GM11168 (cell line): ENCODE data around the gene ARFGAP3.

Source experiments
- in situ Hi-C: fragments of 300-500 bp; cut with MboI; formaldehyde crosslinking; loops from one replicate; pipeline ENCODE4 v1.12.0; 2022; ENCODE audit warnings: low sequenced_read_pairs; ENCODE audit not compliant: unreplicated experiment

The ARFGAP3 gene

GRCh38 chr22:42884616-42885375 lies 27.7 kb upstream of the ARFGAP3 start:
- in situ Hi-C loops, result loop anchor here (10.0 kb wide), 1 partner anchor 150 kb away; no protein-coding TSS in a partner anchor

GRCh38 chr22:42883970-42884369 lies 26.9 kb upstream of the ARFGAP3 start:
- in situ Hi-C loops, result loop anchor here (10.0 kb wide), 1 partner anchor 151 kb away; no protein-coding TSS in a partner anchor

- in situ Hi-C loops, result loop anchor here (10.0 kb wide), 1 partner anchor 152 kb away; no protein-coding TSS in a partner anchor
These were observed 26.0 kb upstream of the ARFGAP3 start for GRCh38 chr22:42883121-42883520.

GRCh38 chr22:42881982-42882656 lies 25.0 kb upstream of the ARFGAP3 start:
- in situ Hi-C loops, result loop anchor here (10.0 kb wide), 1 partner anchor 153 kb away; no protein-coding TSS in a partner anchor

GRCh38 chr22:42881298-42881697 lies 24.2 kb upstream of the ARFGAP3 start:
- in situ Hi-C loops, result loop anchor here (10.0 kb wide), 1 partner anchor 154 kb away; no protein-coding TSS in a partner anchor

- in situ Hi-C loops, result loop anchor here (10.0 kb wide), 1 partner anchor 154 kb away; no protein-coding TSS in a partner anchor
These were observed 23.7 kb upstream of the ARFGAP3 start for GRCh38 chr22:42880815-42881214.

GRCh38 chr22:42879371-42880021 lies 22.4 kb upstream of the ARFGAP3 start:
- in situ Hi-C loops, result loop anchor here (10.0 kb wide), 1 partner anchor 155 kb away; no protein-coding TSS in a partner anchor

- in situ Hi-C loops, result no loop called here
These were observed 21.7 kb upstream of the ARFGAP3 start for GRCh38 chr22:42878561-42879305.

- in situ Hi-C loops, result no loop called here
These were observed 20.7 kb upstream of the ARFGAP3 start for GRCh38 chr22:42877597-42878340.

GRCh38 chr22:42877158-42877557 lies 20.1 kb upstream of the ARFGAP3 start:
- in situ Hi-C loops, result no loop called here

GRCh38 chr22:42876041-42876440 lies 19.0 kb upstream of the ARFGAP3 start:
- in situ Hi-C loops, result no loop called here

- in situ Hi-C loops, result no loop called here
These were observed 16.9 kb upstream of the ARFGAP3 start for GRCh38 chr22:42874010-42874409.

GRCh38 chr22:42873356-42873755 lies 16.3 kb upstream of the ARFGAP3 start:
- in situ Hi-C loops, result no loop called here

- in situ Hi-C loops, result no loop called here
These were observed 15.7 kb upstream of the ARFGAP3 start for GRCh38 chr22:42872821-42873220.

GRCh38 chr22:42871146-42872050 lies 14.3 kb upstream of the ARFGAP3 start:
- in situ Hi-C loops, result no loop called here

GRCh38 chr22:42869888-42870480 lies 12.9 kb upstream of the ARFGAP3 start:
- in situ Hi-C loops, result no loop called here

- in situ Hi-C loops, result no loop called here
These were observed 12.4 kb upstream of the ARFGAP3 start for GRCh38 chr22:42869463-42869862.

- in situ Hi-C loops, result no loop called here
These were observed 11.7 kb upstream of the ARFGAP3 start for GRCh38 chr22:42868751-42869251.
